Rectal smooth muscle tissue (tissue), 1 donor: ENCODE data around the gene OTUB2.

ENCODE experiments used
- H3K27ac ChIP-seq: one replicate; pipeline ENCODE4 v1.7.0; 2013; ENCODE audit warnings: low read depth, low read length, inconsistent platforms
- H3K27me3 ChIP-seq: one replicate; pipeline ENCODE4 v1.7.0; 2013; ENCODE audit warnings: low read length; ENCODE audit not compliant: control insufficient read depth, insufficient read depth
- H3K36me3 ChIP-seq: one replicate; pipeline ENCODE4 v1.7.0; 2013; ENCODE audit warnings: low read length; ENCODE audit not compliant: control insufficient read depth, insufficient read depth
- H3K4me1 ChIP-seq: one replicate; pipeline ENCODE4 v1.7.0; 2013; ENCODE audit warnings: low read length; ENCODE audit not compliant: control insufficient read depth, insufficient read depth
- H3K4me3 ChIP-seq: one replicate; pipeline ENCODE4 v1.7.0; 2013; ENCODE audit warnings: low read length
- H3K9ac ChIP-seq: one replicate; pipeline ENCODE4 v1.7.0; 2013; ENCODE audit warnings: low read length

OTUB2 gene

DNA sequence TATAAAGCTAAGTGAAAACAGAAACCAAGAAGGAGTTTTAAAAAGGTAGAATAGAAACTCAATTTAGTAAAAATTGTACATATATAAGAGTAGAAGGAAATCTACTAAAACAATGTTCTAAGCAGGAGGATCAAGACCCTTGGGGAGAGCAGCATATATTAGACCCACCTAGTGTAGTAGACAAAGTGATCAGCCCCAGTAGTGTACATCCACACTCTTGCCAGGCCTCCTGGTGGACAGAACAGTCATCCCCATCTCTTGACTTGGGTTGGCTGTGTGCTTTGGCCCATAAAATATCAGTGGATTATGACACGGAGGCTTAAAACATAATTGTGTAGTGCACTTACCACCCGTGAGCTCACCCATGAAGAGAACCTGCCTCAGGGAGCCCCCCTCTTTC, 10.9 kb upstream of the OTUB2 start:
- H3K9ac ChIP-seq, result no peak overlapping the region
- H3K36me3 ChIP-seq, result no peaks in the 10 kb centered on the region
- H3K27ac ChIP-seq, result no peak overlapping the region
- no peaks in the 10 kb centered on the region for H3K4me1 ChIP-seq
- no peak overlapping the region for H3K4me3 ChIP-seq
- no peaks in the 10 kb centered on the region for H3K27me3 ChIP-seq

DNA sequence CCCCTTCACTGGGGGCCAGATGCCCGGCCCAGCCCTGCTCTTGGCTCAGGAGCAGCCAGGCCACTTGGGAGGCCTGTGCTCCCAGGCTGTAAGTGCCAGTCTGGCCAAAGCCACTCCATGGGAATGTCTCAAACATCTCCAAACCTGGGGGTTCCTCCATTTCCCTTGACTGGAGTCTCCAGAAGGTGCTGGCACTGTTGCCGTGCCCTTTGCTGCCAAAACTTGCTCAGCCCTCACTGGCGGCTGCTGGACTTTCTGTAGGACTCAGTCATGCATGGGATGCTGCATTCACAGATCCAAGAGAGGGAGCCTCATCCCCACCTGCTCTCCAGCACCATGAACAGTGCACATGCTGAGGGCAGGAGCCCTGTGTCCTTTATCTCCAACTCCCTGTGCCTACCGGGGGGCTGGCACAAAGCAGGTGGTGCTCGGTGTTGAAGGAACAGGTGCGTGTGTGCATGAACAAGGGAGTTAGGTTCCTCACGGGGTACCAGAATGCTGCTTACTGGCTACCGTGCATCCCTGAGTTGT, 9.6 kb upstream of the OTUB2 start:
- Histone ChIP-seq H3K4me3 (no peak overlapping the region), H3K9ac (no peak overlapping the region), H3K36me3 (no peaks in the 10 kb centered on the region), H3K4me1 (no peaks in the 10 kb centered on the region), H3K27me3 (no peaks in the 10 kb centered on the region), H3K27ac (no peak overlapping the region)

DNA sequence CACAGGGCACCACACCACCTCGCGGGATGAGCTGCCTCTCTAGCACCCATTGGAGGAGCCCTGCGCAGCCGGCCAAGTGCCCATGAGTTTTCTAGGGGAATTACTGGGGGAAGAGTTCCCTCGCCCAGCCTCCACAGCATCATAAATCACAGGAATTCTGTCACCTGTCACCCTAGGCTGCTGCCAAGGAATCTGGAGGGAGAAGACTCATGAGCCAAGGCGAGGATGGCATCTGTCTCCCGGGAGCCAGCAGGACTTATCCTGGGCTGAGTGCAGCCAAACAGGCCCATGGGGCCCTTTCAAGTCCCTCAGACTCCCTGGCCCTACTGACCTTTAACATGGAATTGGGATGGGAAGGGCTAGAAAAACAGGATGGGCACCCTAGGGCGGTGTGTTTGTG, 7.8 kb upstream of the OTUB2 start:
- H3K27me3 ChIP-seq, result no peaks in the 10 kb centered on the region
- no peak overlapping the region for H3K9ac ChIP-seq
- H3K36me3 ChIP-seq, result no peaks in the 10 kb centered on the region
- H3K27ac ChIP-seq, result no peak overlapping the region
- no peaks in the 10 kb centered on the region for H3K4me1 ChIP-seq
- H3K4me3 ChIP-seq, result no peak overlapping the region

DNA sequence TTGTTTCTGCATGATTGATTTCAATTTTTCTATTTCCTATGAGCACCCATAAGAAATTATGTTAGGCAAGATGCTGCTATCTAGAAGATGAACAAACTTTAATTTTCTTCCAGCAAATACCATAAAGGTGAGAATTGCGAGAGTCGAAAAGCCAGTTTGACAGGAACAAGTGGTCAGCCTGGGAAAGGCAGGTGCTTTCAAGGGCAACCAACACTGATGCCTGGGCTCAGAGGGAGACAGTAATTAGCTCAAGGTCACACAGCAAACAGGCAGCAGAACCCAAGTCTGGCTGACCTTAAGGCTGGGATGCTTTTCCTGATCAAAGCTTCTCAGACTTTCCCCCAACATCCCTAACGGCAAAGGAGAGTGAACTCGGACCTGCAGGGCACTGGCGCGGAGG, 6.8 kb upstream of the OTUB2 start:
- Histone ChIP-seq H3K27me3 (no peaks in the 10 kb centered on the region), H3K4me3 (no peak overlapping the region), H3K27ac (no peak overlapping the region), H3K4me1 (no peaks in the 10 kb centered on the region), H3K36me3 (no peaks in the 10 kb centered on the region), H3K9ac (no peak overlapping the region)

DNA sequence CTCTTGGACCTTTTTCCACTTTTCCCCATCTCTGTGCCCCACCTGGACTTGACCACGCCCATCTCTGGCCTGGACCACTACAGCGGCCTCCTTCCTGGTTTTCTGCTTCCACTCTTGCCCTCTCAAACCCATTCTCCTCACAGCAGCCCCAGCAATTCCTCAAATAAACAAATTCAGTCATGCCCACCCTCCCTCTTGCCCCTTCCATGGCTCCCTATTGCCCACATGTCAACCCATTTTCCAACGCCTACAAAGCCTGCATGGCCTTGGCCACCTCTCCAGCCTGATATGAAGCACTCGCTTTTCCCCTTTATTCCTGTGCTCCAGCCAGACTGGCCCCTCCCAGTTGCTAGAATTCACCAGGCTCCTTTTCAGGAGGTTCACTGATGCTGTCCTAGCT, 5.9 kb upstream of the OTUB2 start:
- Histone ChIP-seq H3K4me1 (no peaks in the 10 kb centered on the region), H3K9ac (no peak overlapping the region), H3K4me3 (no peak overlapping the region), H3K27ac (no peak overlapping the region), H3K27me3 (no peaks in the 10 kb centered on the region), H3K36me3 (no peaks in the 10 kb centered on the region)

DNA sequence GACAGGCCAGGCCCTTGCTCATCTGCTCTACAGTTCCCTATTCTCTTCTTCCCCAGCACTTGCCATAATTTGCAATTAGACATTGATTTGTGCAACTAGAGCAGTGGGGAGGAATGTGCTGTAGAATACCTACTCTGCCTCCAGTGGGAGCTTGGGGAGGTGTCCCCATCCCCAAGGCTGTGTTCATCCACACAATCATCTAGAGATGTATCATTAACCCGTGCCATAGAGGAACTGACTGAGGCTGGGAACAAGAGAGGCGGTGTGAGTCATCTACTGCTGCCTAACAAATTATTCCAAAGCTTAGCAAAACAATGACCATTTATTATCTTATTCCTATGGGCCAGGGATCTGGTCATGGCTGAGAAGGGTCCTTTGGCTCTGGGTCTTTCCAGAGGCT, 5.1 kb upstream of the OTUB2 start:
- Histone ChIP-seq H3K9ac (no peak overlapping the region), H3K4me3 (no peak overlapping the region), H3K36me3 (no peaks in the 10 kb centered on the region)

DNA sequence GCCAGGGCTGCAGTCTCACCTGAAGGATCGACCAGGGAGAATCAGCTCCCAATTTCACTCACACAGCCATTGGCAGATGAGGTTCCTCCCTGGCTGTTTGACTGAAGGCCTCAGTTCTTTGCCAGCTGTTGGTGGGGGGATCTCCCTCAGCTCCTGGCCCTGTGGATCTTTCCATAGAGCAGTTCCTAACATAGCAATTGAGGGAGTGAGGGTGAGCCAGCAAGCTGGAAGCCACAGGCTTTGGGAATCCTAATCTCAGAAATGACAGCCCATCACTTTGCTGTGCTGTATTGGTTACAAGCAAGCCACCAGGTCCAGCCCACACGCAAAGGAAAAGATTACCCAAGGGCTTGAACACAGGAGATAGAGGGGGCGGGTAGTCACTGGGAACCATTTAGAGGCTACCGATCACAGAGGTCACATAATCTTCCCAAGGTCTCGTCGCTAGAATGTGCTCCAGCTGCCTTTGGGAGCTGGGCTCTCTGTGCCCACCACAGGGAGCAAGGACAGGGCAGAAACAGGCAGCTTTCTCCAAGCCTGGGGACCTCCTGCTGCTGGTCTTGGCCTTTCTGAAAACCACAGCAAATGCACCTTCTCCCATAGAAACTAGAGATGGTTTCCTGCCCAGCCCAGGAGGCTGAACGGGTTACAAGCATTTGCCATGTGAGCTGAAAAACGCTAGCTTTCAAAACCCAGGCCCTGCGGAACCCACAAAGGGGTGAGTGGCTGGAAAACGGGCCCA, 4.6 kb upstream of the OTUB2 start:
- Histone ChIP-seq H3K27ac (no peak overlapping the region), H3K4me3 (no peak overlapping the region), H3K4me1 (no peaks in the 10 kb centered on the region), H3K27me3 (no peaks in the 10 kb centered on the region), H3K36me3 (no peaks in the 10 kb centered on the region), H3K9ac (no peak overlapping the region)

More for the DNA sequence above, 5.1 kb upstream of the OTUB2 start:
- Histone ChIP-seq H3K27ac (no peak overlapping the region), H3K27me3 (no peaks in the 10 kb centered on the region), H3K4me1 (no peaks in the 10 kb centered on the region)

DNA sequence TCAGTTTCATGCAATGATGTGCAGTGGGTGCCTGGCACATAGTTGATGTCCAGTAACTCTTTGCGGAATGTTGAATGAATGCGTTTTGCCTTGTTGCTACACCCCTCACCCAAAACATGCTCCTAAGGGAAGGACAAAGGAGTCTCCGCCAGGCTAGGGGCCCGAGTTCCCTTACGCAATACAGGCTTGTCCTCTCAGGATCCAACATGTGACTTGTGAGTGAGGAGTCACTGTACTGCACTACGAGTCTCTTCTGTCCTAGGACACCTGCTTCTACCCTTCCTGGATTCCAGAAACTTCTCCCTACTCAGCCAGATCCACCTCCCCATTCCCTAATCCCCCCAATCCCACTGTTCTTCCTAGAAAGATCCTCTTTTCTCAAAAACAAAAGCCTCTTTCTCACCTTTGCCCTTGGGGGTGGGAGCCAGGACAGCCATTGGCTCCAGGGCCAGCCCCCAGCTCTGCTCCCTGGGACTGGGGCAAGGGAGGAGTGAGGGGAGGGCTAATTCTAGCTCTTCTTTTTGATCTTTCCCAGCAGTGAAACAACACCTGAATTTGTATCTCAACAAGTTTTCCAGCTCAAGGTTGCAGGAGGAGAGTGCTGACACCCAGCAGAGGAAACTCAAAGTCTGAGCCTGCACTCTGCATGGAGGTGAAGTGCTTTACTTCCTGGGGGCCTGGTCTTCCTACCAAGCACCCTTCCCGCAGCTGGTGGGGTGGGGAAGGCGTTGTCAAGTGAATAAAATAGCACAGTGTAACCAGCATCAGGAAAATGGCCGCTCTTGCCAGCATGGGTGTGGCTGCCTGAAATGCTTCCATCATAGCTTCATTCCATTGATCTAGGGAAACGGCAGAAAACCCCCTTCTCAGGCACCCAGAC, 3.4 kb upstream of the OTUB2 start:
- H3K4me1 ChIP-seq, result no peaks in the 10 kb centered on the region
- H3K4me3 ChIP-seq, result no peak overlapping the region
- no peak overlapping the region for H3K9ac ChIP-seq
- H3K27ac ChIP-seq, result no peak overlapping the region
- no peaks in the 10 kb centered on the region for H3K36me3 ChIP-seq
- no peaks in the 10 kb centered on the region for H3K27me3 ChIP-seq

DNA sequence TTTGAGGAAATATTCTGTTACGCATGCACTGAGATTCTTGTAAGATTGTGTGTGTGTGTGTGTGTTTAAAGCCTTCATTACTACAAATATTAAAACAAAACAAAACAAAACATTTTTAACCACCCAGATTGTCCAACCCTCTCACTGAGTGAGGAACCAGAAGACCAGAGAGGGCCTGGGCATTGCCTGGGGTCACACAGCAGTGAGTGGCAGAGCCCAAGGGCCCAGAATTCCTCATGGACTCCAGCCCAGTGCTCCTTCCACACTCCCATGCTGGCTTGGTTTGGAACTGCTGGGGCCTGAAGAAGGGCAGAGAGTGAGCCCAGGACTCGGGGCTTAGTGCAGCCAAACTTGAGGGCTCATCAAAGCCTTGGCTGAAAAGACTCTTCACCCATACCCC, 1.6 kb upstream of the OTUB2 start:
- no peak overlapping the region for H3K4me3 ChIP-seq
- no peaks in the 10 kb centered on the region for H3K36me3 ChIP-seq
- no peaks in the 10 kb centered on the region for H3K4me1 ChIP-seq
- no peak overlapping the region for H3K27ac ChIP-seq
- H3K27me3 ChIP-seq, result no peaks in the 10 kb centered on the region
- no peak overlapping the region for H3K9ac ChIP-seq

DNA sequence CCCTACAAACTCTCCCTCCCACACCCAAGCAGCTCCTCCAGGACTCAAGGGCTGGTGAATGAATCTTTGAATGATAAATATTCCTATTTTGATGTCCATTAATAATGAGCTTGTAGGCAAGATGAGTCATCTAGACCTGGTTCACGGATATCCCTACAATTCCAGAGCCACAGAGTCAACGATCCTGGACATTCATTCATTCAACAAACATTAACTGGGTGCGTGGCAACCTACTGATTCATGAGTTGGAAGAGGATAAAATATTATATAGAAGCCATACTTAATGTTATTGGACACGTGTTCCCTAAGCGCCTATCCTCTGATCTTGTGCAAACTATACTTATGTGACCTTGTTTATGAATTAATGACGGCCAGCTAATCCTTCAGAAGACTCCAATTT, 420 bp upstream of the OTUB2 start:
- H3K27me3 ChIP-seq, result no peaks in the 10 kb centered on the region
- no peak overlapping the region for H3K27ac ChIP-seq
- H3K4me1 ChIP-seq, result no peaks in the 10 kb centered on the region
- H3K4me3 ChIP-seq, result no peak overlapping the region
- no peaks in the 10 kb centered on the region for H3K36me3 ChIP-seq
- H3K9ac ChIP-seq, result no peak overlapping the region

DNA sequence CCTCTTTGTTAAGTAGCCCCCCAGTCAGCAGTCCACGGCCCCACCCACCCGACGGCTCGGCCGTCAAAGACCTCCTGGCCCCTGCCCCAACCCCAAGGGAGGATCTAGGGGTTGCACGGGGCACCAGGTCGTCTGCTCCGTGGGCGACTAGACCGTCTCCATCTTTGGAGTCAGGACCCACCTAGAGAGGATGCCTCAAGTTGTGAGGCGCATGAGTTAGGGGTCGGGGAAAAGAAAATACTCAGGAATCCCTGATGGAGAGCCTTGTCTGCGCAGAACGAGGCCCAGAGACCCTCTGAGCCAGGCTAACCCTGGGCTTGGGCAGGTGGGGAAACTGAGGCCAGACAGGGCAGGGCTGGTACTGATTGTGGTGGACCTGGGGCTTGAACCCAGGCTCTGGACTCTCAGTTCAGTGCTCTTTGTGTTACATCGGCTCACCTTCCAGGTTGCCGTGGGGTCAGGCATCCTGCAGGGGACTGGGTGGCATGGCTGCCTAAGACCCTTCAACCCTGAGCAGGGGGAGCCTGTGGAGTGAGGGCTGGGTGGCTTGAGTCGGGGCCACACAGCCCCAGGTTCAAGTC, 839 bp downstream of the OTUB2 start:
- Histone ChIP-seq H3K36me3 (no peaks in the 10 kb centered on the region), H3K4me1 (no peaks in the 10 kb centered on the region), H3K9ac (no peak overlapping the region), H3K27ac (no peak overlapping the region), H3K4me3 (peak overlapping the region; percentile 56), H3K27me3 (no peaks in the 10 kb centered on the region)

DNA sequence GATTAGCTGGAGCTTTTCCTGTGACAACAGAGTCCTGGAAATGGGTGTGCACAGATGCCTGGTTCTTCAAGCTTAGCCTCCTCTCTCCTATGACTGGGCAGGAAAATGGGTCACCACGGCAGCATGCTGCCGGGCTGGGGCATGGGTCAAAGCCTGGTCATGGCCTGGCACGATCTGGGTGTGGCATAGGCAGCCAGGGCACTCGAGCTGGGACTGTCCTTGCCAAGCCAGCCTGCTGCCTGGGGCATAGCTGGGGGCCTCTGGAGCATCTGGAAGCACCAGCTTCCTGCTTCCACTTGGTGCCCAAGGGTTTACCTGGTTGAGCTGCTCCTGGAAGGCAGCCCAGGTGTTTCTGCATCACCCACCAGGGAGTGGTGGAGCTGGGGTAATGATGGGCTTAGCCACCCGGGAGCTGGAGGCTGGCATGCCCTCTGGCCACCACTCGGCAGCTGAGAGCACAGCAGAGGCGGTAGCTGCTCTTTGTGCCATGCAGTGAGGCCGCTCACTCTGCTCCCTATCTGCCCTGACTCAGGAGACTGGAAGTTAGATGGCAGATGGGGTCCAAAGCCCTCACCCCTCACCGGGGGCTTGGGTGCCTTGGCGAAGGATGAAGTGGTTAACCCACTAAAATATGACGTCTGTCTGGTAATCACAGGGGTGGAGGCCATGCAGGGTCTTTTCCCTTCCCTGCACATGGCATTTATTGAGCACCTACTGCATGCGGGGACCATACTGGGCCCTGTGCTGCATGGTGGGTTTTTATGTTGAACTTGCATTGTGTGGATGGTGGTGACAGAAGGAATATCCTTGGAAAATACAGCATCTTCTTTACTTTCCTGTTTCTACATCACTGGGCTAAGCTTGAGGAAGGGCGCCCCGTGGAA, 1.7 kb downstream of the OTUB2 start:
- Histone ChIP-seq H3K27ac (no peak overlapping the region), H3K27me3 (no peaks in the 10 kb centered on the region), H3K4me3 (no peak overlapping the region), H3K9ac (no peak overlapping the region), H3K36me3 (no peaks in the 10 kb centered on the region), H3K4me1 (no peaks in the 10 kb centered on the region)
